GM21526 (cell line): Measurements from ENCODE around the gene PCNT.

Source experiments
- ATAC-seq: cut with Tn5 transposase; IDR thresholded peaks from one replicate; pipeline ENCODE4 v1.9.1; 2021; ENCODE audit warnings: moderate library complexity; ENCODE audit not compliant: unreplicated experiment, low FRiP score

Gene PCNT

DNA sequence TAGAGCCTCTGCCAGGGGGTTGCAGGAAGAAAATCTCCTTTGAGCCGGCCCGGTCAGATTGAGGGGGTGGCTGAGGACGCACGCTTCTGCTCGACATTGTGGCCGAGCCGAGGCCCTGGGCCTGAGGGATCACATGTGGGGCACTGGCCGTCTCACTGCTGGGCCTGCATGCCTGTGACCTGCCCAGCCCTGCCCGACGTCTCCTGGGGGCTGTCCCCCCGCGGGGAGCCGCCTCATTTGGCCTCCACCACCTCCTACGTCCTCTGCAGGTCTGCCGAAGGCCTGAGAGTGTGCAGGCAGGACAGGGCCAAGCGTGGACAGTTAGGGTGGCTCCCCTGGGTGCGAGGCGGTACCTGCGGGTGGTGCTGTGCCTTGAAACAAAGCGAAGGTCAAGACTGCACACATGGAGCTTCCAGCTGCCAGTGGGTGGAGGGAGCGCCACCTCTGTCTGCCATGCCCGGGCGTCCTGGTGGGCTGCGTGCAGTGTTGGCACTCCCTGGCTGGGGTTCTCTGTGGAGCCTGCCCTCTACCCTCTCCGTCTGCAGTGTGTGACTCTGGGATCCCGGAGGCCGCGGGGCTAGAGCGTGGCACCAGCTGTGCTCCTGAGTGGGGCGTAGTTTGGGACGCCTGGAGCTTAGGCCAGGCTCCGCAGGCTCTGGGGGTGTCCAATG, 51.7 kb downstream of the PCNT start:
- ATAC-seq = no peak

GRCh38 chr21:46376231-46376628, 52.3 kb downstream of the PCNT start:
- no peak for ATAC-seq

GRCh38 chr21:46376856-46377453, 53.0 kb downstream of the PCNT start:
- no peak for ATAC-seq

GRCh38 chr21:46377789-46378188, 53.8 kb downstream of the PCNT start:
- no peak for ATAC-seq

DNA sequence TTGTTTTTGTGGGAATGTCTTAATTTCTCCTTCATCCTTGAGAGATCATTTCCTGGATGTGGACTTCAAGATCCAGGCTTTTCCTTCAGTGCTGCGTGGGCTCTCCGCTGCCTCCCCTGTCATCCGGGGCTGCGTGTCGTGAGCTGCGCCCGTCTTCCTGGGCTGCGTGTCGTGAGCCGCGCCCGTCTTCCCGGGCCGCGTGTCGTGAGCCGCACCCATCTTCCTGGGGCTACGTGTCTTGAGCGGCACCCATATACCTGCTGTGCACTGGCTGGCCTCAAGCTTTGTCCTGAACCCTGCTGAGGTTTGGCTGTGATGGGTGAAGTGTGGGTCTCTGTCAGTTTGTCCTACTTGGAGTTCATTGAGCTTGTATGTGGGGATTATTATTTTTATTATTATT, 55.1 kb downstream of the PCNT start:
- no peak for ATAC-seq

- no peak for ATAC-seq
Observed at GRCh38 chr21:46379691-46380090, 55.7 kb downstream of the PCNT start.

DNA sequence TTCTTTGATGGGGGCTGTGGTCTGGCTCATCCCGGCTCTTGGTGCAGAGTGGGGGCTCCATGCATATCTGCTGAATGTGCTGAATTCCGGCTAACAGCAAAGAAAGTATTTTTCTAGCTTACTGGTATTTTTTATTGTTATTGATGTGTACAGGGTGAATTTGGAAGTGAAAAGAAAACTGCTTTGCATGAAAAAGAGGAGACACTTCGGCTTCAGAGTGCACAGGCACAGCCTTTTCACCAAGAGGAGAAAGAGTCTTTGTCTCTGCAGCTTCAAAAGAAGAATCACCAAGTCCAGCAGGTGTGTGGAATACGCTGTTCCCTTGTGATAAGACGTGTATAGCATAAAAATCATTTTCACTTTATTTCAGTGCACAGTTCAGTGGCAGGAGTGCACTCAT, 57.6 kb downstream of the PCNT start:
- no peak for ATAC-seq

DNA sequence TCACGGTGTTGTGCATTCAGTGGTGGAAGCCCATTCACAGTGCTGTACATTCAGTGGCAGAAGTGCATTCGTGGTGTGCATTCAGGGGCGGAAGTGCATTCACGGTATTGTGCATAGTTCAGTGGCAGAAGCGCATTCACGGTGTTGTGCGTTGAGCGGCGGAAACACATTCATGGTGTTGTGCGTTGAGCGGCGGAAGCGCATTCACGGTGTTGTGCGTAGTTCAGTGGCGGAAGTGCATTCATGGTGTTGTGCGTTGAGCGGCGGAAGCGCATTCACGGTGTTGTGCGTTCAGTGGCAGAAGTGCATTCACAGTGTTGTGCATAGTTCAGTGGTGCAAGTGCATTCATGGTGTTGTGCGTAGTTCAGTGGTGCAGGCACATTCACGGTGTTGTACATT, 60.6 kb downstream of the PCNT start:
- no peak for ATAC-seq

DNA sequence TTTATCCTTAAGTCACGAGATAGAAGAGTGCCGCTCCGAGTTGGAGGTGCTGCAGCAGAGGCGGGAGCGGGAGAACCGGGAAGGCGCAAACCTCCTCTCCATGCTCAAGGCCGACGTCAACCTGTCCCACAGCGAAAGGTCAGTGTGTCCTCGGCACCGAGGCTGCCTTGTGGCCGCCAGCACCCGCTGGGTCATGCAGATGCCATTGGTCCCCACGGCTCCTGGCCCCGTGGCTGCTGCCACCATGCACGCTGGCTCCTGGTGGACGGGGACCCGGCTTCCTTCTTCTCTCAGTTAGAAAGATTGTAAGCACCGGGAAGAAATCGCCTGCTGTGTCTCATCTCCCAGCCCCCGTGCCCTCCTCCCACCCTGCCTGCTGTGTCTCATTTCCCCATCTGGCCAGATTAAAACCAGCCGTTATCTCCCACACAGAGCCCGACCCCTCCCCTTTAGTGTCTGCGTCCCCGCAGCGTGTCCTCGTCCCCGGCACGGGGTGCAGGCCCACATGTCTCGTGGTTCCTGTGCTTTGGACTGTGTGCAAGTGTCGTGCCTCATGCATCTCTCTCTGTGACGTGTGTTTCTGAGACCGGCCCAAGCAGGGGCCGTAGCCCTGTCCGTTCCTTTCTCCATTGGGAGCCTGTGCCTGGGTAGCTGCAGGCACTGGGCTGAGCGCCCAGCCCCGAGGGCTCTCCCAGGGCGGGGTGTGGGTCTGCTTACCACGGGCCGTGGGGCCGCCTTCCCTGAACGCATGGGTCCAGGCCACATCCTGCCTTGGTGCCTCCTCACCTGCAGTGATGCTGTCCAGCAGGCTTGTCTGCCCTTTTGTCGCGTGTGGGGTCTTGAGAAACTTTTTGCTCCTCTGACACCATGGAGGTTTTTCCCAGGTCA, 62.1 kb downstream of the PCNT start:
- no peak for ATAC-seq

GRCh38 chr21:46386734-46387088, 62.8 kb downstream of the PCNT start:
- ATAC-seq = no peak

DNA sequence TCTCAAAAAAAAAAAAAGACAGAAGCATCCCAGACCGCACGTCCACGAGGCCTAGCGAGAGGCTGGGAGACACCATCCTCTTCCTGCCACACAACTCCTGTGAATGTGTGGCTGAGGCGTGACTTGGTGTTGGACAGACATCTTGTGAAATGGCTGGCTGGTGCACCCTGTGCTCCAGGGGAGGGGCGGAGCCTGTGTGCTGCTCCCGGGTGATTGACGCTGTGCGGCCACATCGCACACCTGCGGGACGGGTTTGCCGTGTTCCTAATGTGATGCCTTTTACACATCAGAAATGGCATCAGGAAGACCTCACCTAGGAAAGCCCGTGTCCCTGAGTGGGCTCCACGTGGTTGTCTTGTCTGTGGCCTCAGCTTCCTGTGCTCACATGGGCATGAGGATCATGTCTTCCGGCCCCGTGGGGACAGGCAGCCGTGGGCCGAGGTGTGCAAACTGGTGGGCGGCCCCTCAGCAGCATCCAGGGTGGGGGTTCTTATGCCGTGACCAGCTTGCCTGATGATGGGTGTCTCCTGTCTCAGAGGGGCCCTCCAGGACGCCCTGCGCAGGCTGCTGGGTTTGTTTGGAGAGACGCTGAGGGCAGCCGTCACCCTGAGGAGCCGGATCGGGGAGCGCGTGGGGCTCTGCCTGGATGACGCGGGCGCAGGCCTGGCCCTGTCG, 64.4 kb downstream of the PCNT start:
- no peak for ATAC-seq

DNA sequence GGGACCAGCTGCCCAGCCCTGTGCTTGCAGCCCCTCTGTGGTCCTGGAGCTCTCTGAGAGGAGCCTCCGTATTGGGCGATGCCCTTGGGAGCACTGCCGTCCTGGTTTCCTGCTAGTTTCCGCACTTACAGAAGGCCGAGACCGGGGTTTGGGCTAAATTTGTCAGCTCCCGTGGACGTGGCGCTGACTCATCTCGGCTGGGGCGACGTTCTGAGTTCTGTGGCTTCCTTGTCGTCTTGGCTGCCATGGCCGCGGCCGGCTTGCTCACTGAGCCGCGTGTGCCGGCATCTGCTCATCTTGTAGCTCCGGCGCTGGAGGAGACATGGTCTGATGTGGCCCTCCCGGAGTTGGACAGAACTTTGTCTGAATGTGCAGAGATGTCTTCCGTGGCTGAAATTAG, 64.9 kb downstream of the PCNT start:
- no peak for ATAC-seq

DNA sequence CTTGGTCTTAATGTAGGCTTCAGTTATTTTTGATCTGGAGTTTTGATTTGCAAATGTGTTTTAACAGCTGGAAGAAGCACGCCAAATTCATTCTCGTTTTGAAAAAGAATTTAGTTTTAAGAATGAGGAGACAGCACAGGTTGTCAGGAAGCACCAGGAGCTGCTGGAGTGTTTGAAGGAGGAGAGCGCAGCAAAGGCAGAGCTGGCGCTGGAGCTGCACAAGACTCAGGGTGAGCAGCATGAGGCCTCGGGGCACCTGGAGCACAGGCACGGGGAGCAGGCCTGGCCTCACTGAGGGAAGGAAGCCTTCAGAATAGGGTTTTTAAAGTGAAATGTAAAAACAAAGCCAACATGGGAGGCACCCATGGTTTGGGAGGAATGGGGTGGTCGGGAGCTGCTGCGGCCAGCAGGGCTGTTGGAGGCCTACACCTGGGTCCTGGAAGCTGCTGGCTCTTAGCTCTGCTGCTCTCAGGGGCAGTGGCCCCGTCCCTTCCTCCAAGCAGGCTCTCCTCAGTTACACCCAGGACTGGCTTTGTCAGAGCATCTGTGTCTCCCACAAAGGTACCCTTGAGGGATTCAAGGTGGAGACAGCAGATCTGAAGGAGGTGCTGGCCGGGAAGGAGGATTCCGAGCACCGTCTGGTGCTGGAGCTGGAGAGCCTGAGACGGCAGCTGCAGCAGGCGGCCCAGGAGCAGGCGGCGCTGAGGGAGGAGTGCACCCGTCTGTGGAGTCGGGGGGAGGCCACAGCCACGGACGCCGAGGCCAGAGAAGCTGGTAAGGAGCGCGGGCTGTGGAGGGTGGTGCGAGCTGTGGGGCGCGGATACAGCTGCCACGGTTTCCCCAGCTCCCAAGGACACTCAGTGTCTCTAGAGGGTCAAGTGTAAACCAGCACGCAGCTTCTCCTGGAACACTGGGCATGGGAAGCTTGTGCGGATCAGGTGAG, 66.9 kb downstream of the PCNT start:
- ATAC-seq = no peak

DNA sequence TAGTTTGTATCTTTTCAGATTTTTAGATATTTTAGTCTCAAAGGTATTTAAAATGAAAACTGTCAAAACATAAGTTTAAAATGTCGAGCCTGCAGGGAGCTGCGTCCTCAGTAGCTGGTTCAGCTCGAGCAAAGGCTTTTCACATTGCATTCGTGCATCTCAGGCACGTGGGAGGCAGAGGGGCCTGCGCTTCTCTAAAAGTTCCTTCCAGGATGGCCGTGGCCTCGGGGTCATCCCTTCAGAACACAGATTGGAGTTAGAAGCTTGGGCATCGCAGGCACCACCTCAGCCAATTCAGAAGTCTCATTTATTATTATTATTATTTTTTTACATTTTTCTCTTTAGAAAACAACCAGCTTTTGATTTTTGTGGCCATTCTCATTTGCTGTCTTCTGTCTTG, 67.8 kb downstream of the PCNT start:
- ATAC-seq = no peak

GRCh38 chr21:46392921-46393320, 69.0 kb downstream of the PCNT start:
- no peak for ATAC-seq

- no peak for ATAC-seq
Observed at GRCh38 chr21:46393451-46393940, 69.5 kb downstream of the PCNT start.

DNA sequence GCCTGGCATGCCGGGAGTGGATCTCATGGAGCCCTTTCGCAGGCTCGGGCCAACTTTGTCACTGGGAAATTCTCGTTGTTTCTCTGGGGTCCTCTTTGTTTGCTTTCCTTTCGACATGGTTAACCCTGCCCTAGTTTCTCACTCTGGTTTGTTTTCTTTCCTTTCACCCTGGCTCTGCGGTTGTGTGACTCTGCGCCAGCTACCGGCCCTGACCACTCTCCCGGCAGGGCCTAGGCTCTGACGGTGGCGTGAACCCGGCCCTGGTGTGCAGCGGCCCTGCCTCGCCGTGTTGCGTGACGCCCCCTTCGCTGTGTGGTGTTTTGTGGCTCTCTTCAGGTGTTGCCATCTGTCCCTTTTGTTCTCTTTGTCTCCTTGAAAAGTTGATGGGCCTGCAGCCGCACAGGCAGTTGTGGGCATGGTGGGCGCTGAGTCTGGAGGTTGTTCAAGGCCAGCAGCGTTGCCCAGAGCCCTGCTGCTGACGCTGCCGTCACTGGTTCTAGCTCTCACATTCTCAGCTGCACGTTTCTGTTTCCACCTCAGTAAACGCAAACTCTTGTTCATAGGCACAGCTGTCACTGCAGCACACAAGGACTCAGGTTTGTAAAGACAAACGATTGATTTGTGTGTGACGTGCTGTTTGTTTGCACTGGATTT, 70.1 kb downstream of the PCNT start:
- ATAC-seq = no peak

GRCh38 chr21:46394595-46395104, 70.7 kb downstream of the PCNT start:
- no peak for ATAC-seq

DNA sequence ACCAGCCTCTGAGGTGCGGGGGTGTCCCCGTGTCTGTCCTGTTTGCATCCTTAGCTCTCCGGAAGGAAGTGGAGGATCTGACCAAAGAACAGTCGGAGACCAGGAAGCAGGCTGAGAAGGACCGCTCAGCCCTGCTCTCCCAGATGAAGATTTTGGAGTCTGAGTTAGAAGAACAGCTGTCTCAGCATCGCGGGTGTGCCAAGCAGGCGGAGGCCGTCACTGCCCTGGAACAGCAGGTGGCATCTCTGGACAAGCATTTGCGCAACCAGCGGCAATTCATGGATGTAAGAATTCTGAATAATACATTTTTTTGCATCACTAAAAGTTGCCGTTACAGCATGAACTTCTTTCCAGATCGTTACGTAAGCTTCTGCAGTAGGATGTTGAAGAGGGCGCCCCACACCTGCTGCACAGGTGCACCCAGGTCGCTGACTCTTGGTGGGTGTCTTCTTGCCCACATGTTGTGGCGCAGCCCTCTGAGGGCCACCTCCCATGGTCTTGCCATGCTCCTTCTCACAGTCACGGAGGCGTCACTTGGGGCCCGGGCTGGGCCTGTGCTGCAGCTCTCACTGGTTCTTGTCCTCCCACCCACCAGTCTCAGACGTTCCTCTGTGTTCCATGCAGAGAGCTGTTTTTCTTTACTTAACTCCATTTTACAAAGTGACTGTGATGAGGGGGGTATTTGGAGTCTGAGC, 73.4 kb downstream of the PCNT start:
- no peak for ATAC-seq
